Left lung (tissue), 10 donors: ENCODE results near the gene OR2T10. TPM values are rescaled to one million over a fixed set of nuclear protein-coding genes. Genes with fewer than 3 reads are reported as not detected.
"Not testable (repeated sequence)": the region's sequence is repeated elsewhere in the genome, so short reads cannot be mapped to it uniquely, and the experiment has no call there.

Experiments
- ATAC-seq: fragments of 200-7000 bp; cut with Tn5 transposase; one replicate; pipeline ENCODE4 v1.9.1; 2020; ENCODE audit warnings: moderate library complexity
- DNase-seq, 4 donors: peaks; one replicate each; pipeline ENCODE4 v3.0.0-alpha.2; 2013 to 2020
- H3K27ac ChIP-seq, 2 donors: fragments of 200-600 bp; sonication (generic) in 1 of 2; one replicate each; pipeline versions ENCODE4 v1.5.0 to v1.8.0; 2020 to 2021
- H3K27me3 ChIP-seq, 2 donors: fragments of 200-600 bp; sonication (generic) in 1 of 2; one replicate each; pipeline versions ENCODE4 v1.5.0 to v1.8.0; 2020 to 2021
- H3K36me3 ChIP-seq, 2 donors: fragments of 200-600 bp; sonication (generic) in 1 of 2; one replicate each; pipeline versions ENCODE4 v1.5.0 to v1.8.0; 2020 to 2021
- H3K4me1 ChIP-seq, 2 donors: fragments of 200-600 bp; one replicate each; pipeline ENCODE4 v1.8.0; 2021
- H3K4me3 ChIP-seq, 2 donors: fragments of 200-600 bp; sonication (generic) in 1 of 2; one replicate each; pipeline versions ENCODE4 v1.5.0 to v1.8.0; 2020 to 2021; ENCODE audit warnings: mild to moderate bottlenecking in 1 of 2
- H3K9me3 ChIP-seq, 2 donors: fragments of 200-600 bp; sonication (generic) in 1 of 2; one replicate each; pipeline versions ENCODE4 v1.5.0 to v1.8.0; 2020 to 2021
- intact Hi-C, 2 donors: fragments of 100-400 bp; cut with DNase I; formaldehyde crosslinking; loops; one replicate each; pipeline versions ENCODE4 v1.11.2 to v1.14.2; 2022
- polyA plus RNA-seq, 6 donors: library from polyadenylated mRNA; unstranded; fragments of 120-200 nt; gene quantifications; one replicate each; pipeline ENCODE4 v1.2.1, GENCODE V29; 2013; ENCODE audit not compliant: insufficient read length in 6 of 6
- total RNA-seq, 2 donors: library from RNA; stranded (reverse); fragmentation: NEBNext Ultra II Directional; extraction: Animal tissue kit (Norgen Biotek cat#: 25700); gene quantifications; one replicate each; pipeline ENCODE4 v1.2.1, GENCODE V29; 2021
- donor health status: DM: no; HTN: yes; CAD: no.
- donor health status: DM: no; HTN: no; CAD: no.

OR2T10 gene
- total and polyA plus RNA-seq, 8 donors = not detected

DNA sequence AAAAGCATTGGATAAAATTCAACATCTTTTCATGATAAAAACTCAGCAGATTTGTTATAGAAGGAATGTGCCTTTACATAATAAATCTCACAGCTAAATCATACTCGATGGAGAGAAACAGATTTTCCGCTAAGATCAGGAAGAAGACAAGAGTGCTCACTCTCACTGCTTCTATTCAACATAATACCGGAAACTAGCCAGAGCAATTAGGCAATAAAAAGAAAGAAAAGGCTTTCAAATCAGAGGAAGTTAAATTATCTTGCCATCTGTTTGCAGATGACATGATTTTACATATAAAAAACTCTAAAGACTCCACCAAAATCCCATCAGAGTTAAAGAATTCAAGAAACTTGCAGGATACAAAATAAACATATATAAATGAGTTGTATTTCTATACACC lies 26.7 kb downstream of the OR2T10 start:
- H3K36me3 ChIP-seq, ATAC-seq: not testable (repeated sequence)

DNA sequence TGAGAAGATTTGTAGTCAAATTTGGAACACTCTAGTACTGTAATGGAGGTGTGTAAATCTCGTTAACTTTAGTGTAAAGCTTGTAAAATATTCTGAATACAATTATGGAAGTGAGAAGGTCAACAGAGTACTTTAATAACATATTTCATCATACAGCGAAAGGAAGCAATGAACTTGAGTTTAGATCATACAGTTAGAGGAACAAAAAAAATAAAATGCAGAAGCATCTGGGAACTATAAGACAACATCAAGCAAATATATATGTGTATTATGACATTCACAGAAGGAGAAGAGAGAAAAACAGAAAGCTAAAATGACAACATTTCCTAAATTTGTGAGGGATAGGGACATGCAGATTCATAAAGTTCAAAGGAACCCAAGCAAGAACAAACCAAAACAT lies 28.5 kb downstream of the OR2T10 start:
- H3K9me3 ChIP-seq, DNase-seq, H3K27ac ChIP-seq, H3K4me1 ChIP-seq, ATAC-seq, H3K4me3 ChIP-seq, H3K36me3 ChIP-seq, intact Hi-C loops, H3K27me3 ChIP-seq: not testable (repeated sequence)

More for the DNA sequence above, 26.7 kb downstream of the OR2T10 start:
- H3K4me1 ChIP-seq, intact Hi-C loops, H3K9me3 ChIP-seq, DNase-seq, H3K4me3 ChIP-seq, H3K27me3 ChIP-seq, H3K27ac ChIP-seq: not testable (repeated sequence)

DNA sequence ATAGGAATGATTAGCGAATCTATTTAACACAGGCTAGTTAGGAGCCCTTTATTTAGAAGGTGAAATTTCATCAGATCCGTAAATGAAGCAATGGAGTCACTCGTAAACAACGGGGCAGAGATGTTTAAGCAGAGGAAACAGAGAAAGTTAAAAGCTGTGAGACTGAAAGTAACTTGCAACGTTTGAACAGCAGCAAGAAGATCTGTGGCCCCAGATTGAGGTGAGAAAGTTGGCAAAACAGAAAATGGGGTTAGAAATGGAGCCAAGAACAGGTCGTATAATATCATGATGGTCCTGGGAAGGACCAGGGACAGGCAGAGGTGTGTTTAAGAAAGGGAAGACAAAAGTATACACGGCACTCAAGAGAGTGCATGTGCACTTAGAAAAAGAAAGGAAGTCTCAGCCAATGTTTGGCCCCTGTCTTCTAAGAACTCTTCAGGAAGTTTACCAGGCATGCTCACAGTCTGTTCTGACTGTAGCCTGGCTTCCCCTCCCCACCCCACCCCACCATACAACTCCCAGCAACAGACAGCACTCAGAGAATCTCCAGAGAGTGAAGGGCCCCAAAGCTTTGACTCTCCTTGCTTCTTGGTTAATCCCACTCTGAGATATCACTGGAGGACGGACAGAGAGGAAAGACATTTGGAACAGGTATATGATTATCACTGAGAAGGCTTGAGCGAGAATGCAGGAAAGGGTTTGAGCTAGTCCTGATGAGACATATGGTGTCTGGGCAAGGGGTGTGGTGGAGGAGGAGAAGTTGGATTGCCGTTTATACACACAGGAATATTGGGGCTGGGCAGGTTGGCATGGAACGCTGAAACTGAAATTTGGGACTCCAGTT lies 31.7 kb downstream of the OR2T10 start:
- H3K36me3 ChIP-seq, H3K27me3 ChIP-seq, H3K4me3 ChIP-seq, H3K27ac ChIP-seq, ATAC-seq, intact Hi-C loops, H3K9me3 ChIP-seq, DNase-seq, H3K4me1 ChIP-seq: not testable (repeated sequence)

DNA sequence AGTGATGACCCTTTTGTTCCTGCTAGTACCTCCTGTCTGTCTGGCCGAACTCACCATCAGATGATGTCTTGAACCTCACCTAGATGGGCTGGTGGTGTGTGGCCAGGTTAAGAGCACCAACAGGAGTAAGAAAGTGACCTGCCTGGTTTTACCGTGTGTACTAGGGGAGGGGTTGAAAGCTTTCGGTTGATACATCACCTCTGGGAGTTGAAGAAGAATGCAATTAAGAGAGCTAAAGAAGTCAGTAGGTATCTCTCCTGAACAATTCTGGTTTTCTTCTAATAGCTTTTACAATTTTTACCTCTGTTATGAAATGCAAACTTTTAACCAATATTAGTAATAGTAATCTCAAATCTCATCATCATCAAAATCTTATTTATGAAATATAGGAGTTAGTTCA lies 34.8 kb downstream of the OR2T10 start, which contains the start of gene OR2T29:
Gene OR2T29, minus strand, starts transcription at position 101 of the 400 bp plus-strand sequence. CDS start 3,281 bp downstream, outside the sequence.
- intact Hi-C loops, ATAC-seq: not testable (repeated sequence)

DNA sequence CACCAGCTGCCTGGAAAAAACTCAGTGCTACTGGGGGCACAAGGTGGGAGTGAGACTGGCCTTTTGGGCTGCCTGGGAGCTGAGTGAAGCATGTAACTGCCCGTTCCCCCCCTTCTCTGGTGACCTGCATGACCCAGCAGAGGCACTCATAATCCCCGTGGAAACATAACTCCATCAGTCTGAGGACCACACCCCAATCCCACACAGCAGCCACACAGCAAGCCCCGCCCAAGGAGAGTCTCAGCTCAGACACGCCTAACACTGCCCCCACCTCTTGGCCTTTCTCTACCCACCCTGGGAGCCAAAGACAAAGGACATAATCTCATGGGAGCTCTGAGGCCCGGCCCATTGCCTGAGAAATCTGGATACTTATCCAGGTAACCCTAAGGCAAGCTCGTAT lies 46.5 kb downstream of the OR2T10 start:
- H3K9me3 ChIP-seq, H3K27ac ChIP-seq, H3K36me3 ChIP-seq, DNase-seq, H3K27me3 ChIP-seq, intact Hi-C loops, H3K4me1 ChIP-seq, ATAC-seq, H3K4me3 ChIP-seq: not testable (repeated sequence)

More for the DNA sequence above, 34.8 kb downstream of the OR2T10 start, which contains the start of gene OR2T29:
- not testable (repeated sequence) for DNase-seq, H3K9me3 ChIP-seq, H3K36me3 ChIP-seq, H3K4me1 ChIP-seq, H3K27ac ChIP-seq, H3K4me3 ChIP-seq, H3K27me3 ChIP-seq

DNA sequence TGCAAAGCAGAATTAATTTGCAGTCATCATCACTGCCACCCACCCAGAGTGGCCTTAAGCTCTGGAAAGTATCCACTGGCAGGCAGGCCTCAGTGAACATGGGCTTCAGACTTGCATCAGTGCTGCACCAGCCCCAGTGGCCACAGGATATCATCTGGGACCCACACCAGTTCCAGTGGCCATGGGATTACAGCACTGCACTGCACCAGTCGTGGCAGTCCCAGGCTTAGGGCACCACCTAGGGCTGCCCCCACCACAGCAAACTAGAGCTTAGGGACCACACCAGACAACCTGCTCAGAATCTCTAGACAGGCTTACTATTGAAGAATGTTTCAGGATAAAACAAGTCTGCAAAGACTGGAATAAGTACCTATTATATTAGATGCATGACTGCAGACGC lies 50.1 kb downstream of the OR2T10 start:
- ATAC-seq, intact Hi-C loops, H3K9me3 ChIP-seq, H3K36me3 ChIP-seq, H3K27ac ChIP-seq, H3K4me3 ChIP-seq, H3K27me3 ChIP-seq, H3K4me1 ChIP-seq, DNase-seq: not testable (repeated sequence)

Other genes starting within 250 kb of the OR2T10 start
- gene OR14C36, start 248.9 kb downstream of the OR2T10 start, total RNA-seq = not detected
- gene OR14C36, start 248.9 kb downstream of the OR2T10 start, polyA plus RNA-seq = not detected
- not detected for gene OR2T4, start 236.0 kb downstream of the OR2T10 start, total RNA-seq
- gene OR2T4, start 236.0 kb downstream of the OR2T10 start, polyA plus RNA-seq = not detected
- not detected for gene OR2T6, start 222.0 kb downstream of the OR2T10 start, total RNA-seq
- not detected for gene OR2T6, start 222.0 kb downstream of the OR2T10 start, polyA plus RNA-seq
- not detected for gene OR2T1, start 194.7 kb downstream of the OR2T10 start, total RNA-seq
- gene OR2T1, start 194.7 kb downstream of the OR2T10 start, polyA plus RNA-seq = not detected
- not detected for gene OR2T2, start 152.1 kb downstream of the OR2T10 start, total RNA-seq
- not detected for gene OR2T2, start 152.1 kb downstream of the OR2T10 start, polyA plus RNA-seq
- not detected for gene OR2T3, start 124.3 kb downstream of the OR2T10 start, total RNA-seq
- gene OR2T3, start 124.3 kb downstream of the OR2T10 start, polyA plus RNA-seq = not detected
- not detected for gene OR2T5, start 109.1 kb downstream of the OR2T10 start, total RNA-seq
- gene OR2T5, start 109.1 kb downstream of the OR2T10 start, polyA plus RNA-seq = not detected
- not detected for gene OR2G6, start 89.6 kb downstream of the OR2T10 start, total RNA-seq
- gene OR2G6, start 89.6 kb downstream of the OR2T10 start, polyA plus RNA-seq = under 1 TPM in 4 of 6 donors, not detected in 2; 0.04 to 0.06 (median 0.04) TPM
- gene OR2T29, start 34.9 kb downstream of the OR2T10 start, total RNA-seq = not detected
- not detected for gene OR2T29, start 34.9 kb downstream of the OR2T10 start, polyA plus RNA-seq
- gene OR2T34, start 22.9 kb downstream of the OR2T10 start, total RNA-seq = not detected
- gene OR2T34, start 22.9 kb downstream of the OR2T10 start, polyA plus RNA-seq = not detected
- gene OR2T11, start 37.4 kb upstream of the OR2T10 start, total RNA-seq = not detected
- under 1 TPM in 1 of 6 donors, not detected in 5; 0.04 TPM for gene OR2T11, start 37.4 kb upstream of the OR2T10 start, polyA plus RNA-seq
- not detected for gene OR2T35, start 47.6 kb upstream of the OR2T10 start, total RNA-seq
- not detected for gene OR2T35, start 47.6 kb upstream of the OR2T10 start, polyA plus RNA-seq
- gene OR2T27, start 57.8 kb upstream of the OR2T10 start, total RNA-seq = not detected
- gene OR2T27, start 57.8 kb upstream of the OR2T10 start, polyA plus RNA-seq = not detected
- not detected for gene OR14I1, start 105.1 kb upstream of the OR2T10 start, total RNA-seq
- gene OR14I1, start 105.1 kb upstream of the OR2T10 start, polyA plus RNA-seq = not detected
- not detected for gene LYPD8, start 158.1 kb upstream of the OR2T10 start, total RNA-seq
- gene LYPD8, start 158.1 kb upstream of the OR2T10 start, polyA plus RNA-seq = not detected
- gene SH3BP5L, start 228.2 kb upstream of the OR2T10 start, total RNA-seq = 10 to 100 TPM; 24.0 to 26.5 TPM
- gene SH3BP5L, start 228.2 kb upstream of the OR2T10 start, polyA plus RNA-seq = 10 to 100 TPM; 23.0 to 25.8 (median 23.5) TPM
- gene ZNF672, start 240.5 kb upstream of the OR2T10 start, total RNA-seq = 10 to 100 TPM; 31.2 to 35.5 TPM
- 10 to 100 TPM; 16.2 to 22.0 (median 18.7) TPM for gene ZNF672, start 240.5 kb upstream of the OR2T10 start, polyA plus RNA-seq